ENCODE results near the gene GALNT4.

The GALNT4 gene

GRCh38 chr12:89528434-89528833, 3.8 kb upstream of the GALNT4 start:
- DNase-seq: no peak

DNA sequence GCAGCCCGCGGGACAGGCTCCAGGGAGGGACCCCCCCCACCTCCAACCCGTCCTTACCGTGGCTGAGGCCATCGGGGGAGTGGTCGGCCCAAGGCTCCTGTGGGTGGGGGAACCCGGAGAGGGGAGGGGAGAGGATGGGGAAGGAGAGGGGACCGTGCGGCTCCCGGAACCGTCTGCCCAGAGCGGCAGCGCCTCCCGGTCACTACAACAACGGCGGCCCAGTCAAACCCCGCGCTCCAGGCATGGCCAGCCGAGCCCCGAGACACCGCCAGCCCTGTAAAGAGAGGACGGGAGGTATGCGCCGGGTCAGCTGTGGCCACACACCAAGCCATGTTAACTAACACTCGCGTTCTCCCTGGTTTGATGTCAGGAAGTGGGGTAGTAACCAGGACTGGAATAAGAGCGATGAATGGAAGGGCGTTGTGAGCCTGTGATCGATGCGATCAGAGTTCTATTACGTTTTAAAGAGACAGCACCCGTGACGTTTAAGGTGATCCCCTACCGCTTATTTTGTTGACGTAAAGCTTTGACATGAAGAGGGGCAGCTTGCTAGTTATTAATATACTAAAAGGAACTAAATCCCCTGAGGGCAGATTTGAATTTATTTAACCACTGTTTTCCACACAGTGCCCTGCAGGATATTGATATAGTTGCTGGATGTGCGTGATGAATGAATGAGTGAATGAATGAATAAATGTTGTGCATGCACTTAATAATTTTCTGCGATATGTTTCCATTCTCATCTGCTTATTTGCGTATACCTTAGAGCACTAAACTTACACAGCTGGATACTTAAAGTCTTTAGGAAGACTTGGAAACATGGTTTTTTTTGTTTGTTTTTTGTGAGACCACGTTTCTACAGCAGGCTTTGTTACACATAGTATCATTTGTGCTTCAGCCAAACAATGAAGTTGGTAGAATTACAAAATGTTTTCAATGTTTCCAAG, 1.5 kb upstream of the GALNT4 start, which contains the start of gene POC1B:
Gene POC1B (minus strand): TSS at position 224 of the 947 bp plus-strand sequence. CDS start 152 bp downstream, at position 72.
- peak; percentile 80 for DNase-seq

DNA sequence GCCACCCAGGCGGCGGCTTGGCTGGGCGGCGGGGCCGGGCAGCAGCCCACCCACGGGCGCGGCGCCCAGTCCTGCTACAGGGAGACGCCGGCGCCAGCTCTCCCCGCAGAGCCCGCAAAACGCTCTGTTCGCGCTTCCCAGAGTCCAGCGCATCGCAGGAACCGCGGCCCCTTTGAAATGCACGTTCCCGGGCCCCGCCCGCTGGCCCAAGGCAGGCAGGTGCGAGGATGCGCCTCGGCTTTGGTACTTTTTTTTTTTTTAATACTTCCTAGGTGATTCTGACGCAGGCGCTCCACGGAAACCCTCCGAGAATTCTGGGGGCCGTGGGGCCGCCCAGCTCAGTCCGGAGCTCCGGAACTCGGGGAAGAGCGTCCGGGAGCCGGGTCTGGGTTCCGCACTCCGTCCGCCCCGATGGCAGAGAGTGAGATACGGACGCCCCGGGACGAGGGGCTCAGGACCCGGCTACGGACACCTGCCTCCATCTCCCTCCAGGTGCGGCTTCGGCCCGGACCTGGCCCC, 768 bp upstream of the GALNT4 start:
- no peak for DNase-seq

GRCh38 chr12:89523843-89524540, 604 bp downstream of the GALNT4 start:
- DNase-seq: no peak

- DNase-seq: no peak
Observed at GRCh38 chr12:89523393-89523792, 1.2 kb downstream of the GALNT4 start.

GRCh38 chr12:89521364-89522223, 3.0 kb downstream of the GALNT4 start:
- DNase-seq: no peak

DNA sequence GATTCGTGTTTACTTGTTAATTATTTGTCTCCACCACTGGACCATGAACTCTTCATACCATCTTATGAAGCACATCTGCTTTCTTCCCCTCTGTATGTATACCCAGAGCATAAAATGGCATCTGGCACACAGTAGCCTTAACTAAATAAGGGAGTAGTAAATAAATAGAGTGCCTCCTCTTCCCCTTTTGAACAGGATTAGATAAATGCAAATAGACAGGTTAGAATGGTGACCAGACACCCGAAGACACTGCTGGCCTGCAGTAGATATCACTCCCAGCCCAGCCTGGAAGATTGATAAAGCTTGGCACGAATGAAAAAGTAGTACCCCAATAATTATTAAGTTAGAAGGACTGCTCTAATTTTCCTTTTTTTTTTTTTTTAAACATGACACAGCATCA, 6.9 kb downstream of the GALNT4 start:
- no peak for DNase-seq

GRCh38 chr12:89516633-89517032, 8.0 kb downstream of the GALNT4 start:
- DNase-seq: no peak

DNA sequence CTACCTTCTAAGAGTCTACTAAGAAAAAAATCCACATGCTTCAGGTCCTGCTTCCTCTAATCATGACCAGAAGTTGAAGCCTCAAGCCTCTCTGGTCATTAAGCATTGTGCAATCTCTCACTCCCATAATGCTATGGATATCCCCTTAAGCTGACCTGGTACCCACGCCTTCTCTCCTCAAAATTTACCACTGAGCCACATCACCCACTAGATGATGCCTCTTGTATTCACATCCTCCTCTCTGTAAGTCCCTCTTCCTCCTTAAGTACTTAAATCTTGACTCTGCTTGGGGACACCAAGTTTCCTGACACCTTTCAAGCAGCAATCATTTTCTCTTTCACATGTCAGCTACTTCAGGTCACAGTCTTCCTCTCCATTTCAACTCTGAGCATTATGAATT, 9.8 kb downstream of the GALNT4 start:
- no peak for DNase-seq

GRCh38 chr12:89513544-89513943, 11.1 kb downstream of the GALNT4 start:
- no peak for DNase-seq

DNA sequence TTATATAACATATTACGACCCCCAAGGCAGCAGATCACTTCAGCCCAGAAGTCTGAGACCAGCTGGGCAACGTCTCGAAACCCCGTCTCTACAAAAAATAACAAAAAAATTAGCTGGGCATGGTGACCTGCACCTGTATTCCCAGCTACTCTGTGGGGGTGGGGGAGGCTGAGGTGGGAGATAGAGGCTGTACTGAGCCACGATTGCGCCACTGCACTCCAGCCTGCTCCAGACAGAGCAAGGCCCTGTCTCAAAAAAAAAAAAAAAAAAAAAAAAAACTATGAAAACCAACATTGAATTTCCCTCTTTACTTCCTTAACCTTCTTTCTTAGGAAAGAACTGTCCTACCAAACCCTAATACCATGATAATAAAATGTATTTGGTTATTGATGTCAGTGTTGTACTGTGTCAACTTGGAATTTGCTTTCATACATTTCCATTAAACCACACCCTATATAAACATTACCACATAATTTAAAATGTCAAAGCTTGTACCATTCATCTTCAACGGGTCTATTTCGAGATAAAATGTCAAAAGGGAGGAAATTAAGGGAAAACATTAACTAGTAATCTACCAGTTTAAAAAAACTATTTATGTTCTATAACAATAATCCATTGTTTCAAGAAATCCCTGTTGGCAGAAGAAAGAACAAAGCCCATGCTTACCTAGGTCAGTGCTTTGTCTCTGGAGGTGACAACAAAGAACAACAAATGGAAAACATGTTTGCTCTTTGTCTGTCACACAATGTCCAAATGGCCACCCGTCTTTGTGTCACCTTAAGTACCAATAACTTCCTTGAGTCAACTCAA, 17.4 kb downstream of the GALNT4 start:
- no peak for DNase-seq

- no peak for DNase-seq
Observed at GRCh38 chr12:89506050-89506449, 18.5 kb downstream of the GALNT4 start.

GRCh38 chr12:89504560-89505346, 19.8 kb downstream of the GALNT4 start:
- peak; percentile 28 for DNase-seq

DNA sequence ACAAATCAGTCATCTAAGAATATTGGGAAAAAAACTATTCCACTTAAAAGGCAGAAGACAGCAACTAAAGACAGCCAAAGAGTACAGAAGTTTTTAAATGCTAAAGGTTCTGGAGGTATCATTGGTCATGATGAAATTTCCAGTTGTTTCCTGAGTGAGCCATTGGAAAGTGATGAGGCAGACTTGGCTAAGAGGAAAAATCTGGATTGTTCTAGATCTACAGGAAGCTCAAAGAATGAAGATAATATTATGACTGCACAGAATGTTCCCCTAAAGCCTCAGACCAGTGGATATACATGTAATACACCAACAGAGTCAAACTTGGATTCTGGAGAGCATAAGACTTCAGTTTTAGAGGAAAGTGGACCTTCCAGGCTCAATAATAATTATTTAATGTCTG, 22.8 kb downstream of the GALNT4 start:
- no peak for DNase-seq

DNA sequence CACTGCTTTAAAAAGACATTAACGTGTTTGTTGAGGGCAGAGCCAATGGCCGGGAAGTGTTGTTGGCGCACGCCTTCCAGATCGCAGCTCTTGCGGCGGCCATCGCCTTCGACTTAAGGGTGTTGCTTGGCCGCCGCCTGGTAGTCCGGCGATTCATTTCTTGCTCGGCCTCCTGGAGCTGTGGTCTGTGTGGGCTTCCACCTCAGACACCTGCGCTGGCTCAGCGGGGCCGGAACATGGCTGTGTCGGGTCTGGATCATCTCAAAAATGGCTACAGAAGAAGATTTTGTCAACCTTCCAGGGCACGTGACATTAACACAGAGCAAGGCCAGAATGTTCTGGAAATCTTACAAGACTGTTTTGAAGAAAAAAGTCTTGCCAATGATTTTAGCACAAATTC, 24.7 kb downstream of the GALNT4 start:
- DNase-seq: no peak

GRCh38 chr12:89497467-89497866, 27.1 kb downstream of the GALNT4 start:
- no peak for DNase-seq

DNA sequence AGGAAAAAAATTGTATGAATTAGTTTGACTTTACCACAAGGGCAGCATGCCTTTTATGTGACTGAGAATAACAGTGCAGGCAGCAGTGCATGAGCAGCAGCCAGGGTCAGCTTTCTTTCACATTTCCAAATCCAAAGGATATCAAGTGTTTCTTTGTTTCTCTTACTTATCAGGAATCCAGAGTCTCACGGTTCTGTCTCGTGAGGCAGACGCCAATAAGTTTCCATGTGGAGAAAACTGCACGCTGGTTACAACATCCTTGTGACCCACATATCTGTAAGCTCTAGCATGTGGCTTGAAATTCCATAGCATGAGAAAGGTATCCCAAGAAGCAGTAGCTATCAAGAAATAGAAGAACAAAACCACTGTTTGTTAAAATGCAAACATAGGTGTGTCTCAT, 27.6 kb downstream of the GALNT4 start:
- DNase-seq: no peak

DNA sequence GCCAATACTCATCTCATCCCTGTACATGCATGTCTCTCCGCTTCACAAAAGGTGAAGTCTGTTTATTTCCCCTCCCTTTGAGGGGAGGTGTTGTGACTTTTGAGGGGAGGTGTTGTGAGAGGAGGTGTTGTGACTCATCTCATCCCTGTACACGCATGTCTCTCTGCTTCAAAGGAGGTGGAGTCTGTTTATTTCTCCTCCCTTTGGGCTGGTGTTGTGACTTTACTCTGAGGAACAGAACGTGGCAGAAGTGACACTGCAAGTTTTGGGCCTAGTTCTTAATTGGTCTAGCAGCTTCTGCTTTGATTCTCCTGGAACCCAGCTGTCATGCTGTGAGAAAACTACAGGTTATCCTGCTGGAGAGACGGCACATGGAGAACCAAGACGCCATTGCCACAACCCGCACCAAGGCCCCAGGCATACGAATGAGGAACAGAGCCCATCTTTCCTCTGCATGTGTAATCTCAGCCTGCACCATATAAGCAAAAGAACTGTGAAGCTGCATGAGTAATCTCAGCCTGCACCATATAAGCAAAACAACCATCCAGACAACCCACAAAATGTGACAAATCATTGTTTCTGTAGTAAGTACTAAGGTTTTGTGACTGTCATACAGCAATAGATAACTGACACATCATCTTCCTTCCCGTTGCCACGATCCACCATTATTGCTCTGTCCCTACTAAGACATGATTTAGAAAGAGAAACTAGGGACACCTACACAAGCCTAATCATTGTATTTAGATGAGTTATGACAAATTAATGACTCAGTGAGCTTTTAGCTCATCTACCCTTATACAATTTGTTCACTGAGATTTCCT, 30.0 kb downstream of the GALNT4 start:
- peak; percentile 44 for DNase-seq

DNA sequence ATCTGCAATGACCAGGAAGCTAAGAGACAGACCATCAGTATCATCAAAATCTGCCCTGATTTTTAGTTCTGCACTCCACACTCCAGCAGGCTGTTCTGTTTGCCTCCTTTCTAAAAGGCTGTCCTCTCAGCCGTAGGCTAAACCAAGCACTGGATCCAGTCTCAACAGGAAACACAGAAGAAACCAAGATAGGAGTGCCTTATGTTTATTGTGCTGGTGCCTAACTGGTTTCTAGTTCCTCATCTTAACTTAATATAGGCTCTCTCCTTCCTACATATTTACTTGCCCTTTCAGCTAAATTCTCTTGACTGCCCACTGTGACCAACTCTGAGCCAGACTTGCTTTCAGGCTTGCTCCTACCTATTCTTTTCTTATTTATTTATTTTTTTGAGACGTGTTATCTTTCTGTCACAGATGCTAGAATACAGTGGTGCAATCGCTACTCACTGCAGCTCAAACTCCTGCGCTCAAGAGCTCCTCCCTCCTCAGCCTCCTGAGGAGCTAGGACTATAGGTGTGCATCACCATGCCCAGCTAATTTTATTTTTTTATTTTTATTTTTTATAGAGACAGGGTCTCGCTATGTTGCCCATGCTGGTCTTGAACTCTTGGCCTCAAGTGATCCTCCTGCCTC, 30.8 kb downstream of the GALNT4 start:
- DNase-seq: no peak

DNA sequence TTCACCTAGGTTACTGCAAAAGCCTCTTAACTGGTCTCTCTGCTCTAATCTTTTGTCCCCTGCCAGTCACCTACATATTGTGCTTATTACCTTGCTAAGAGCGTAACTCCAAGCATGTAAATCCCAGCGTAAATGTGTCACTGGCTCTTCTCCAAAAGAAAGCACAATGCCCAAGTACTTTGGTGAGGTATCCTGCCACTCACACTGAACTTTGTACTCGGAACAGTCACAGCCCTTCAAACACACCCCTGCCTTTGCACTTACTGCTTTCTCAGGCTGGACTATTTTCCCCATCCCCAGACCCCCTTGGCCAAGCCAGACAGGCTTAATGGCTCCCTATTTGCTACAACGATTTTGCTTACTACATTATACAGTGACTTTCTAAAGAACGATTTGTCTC, 31.7 kb downstream of the GALNT4 start:
- DNase-seq: no peak
